Islet precursor cell (in vitro differentiated cells): ENCODE measurements around the gene RNF223.
A peak's percentile ranks its signal among the peaks of the same experiment; 100 is the strongest.
"Not testable (repeated sequence)": the region's sequence is repeated elsewhere in the genome, so short reads cannot be mapped to it uniquely, and the experiment has no call there.

Experiments
- DNase-seq: peaks from one replicate; pipeline ENCODE4 v3.0.0-alpha.2; 2018

The RNF223 gene

GRCh38 chr1:1071486-1072298 is 2.4 kb downstream of the RNF223 start:
- DNase-seq = no peak

- peak; percentile 85 for DNase-seq
Observed at GRCh38 chr1:1069711-1070676, 4.1 kb downstream of the RNF223 start.

GRCh38 chr1:1069056-1069710 is 4.9 kb downstream of the RNF223 start:
- peak; percentile 92 for DNase-seq

- peak; percentile 75 for DNase-seq
Observed at GRCh38 chr1:1068517-1069055, 5.5 kb downstream of the RNF223 start.

GRCh38 chr1:1067860-1068516 is 6.1 kb downstream of the RNF223 start:
- DNase-seq = no peak

GRCh38 chr1:1067284-1067859 is 6.7 kb downstream of the RNF223 start:
- no peak for DNase-seq

GRCh38 chr1:1066403-1067283 is 7.5 kb downstream of the RNF223 start:
- DNase-seq = no peak

GRCh38 chr1:1065940-1066304 is 8.2 kb downstream of the RNF223 start:
- DNase-seq = not testable (repeated sequence)

GRCh38 chr1:1065265-1065939 is 8.7 kb downstream of the RNF223 start:
- DNase-seq = no peak

- DNase-seq = peak; percentile 96
Observed at GRCh38 chr1:1063945-1064831, 9.9 kb downstream of the RNF223 start.

- DNase-seq = no peak
Observed at GRCh38 chr1:1063261-1063944, 10.7 kb downstream of the RNF223 start.

- DNase-seq = no peak
Observed at GRCh38 chr1:1062348-1063163, 11.6 kb downstream of the RNF223 start.

GRCh38 chr1:1061682-1062345 is 12.3 kb downstream of the RNF223 start:
- no peak for DNase-seq

GRCh38 chr1:1060281-1061000 is 13.7 kb downstream of the RNF223 start:
- no peak for DNase-seq

- DNase-seq = peak; percentile 89
Observed at GRCh38 chr1:1059494-1060280, 14.4 kb downstream of the RNF223 start.
